GM18907 (cell line): ENCODE measurements around the gene ZNF649.
"Not testable (repeated sequence)": the region's sequence is repeated elsewhere in the genome, so short reads cannot be mapped to it uniquely, and the experiment has no call there.

ENCODE experiments used
- ATAC-seq: cut with Tn5 transposase; IDR thresholded peaks from one replicate; pipeline ENCODE4 v1.9.1; 2021; ENCODE audit warnings: mild to moderate bottlenecking, moderate library complexity; ENCODE audit not compliant: unreplicated experiment

Gene ZNF649

DNA sequence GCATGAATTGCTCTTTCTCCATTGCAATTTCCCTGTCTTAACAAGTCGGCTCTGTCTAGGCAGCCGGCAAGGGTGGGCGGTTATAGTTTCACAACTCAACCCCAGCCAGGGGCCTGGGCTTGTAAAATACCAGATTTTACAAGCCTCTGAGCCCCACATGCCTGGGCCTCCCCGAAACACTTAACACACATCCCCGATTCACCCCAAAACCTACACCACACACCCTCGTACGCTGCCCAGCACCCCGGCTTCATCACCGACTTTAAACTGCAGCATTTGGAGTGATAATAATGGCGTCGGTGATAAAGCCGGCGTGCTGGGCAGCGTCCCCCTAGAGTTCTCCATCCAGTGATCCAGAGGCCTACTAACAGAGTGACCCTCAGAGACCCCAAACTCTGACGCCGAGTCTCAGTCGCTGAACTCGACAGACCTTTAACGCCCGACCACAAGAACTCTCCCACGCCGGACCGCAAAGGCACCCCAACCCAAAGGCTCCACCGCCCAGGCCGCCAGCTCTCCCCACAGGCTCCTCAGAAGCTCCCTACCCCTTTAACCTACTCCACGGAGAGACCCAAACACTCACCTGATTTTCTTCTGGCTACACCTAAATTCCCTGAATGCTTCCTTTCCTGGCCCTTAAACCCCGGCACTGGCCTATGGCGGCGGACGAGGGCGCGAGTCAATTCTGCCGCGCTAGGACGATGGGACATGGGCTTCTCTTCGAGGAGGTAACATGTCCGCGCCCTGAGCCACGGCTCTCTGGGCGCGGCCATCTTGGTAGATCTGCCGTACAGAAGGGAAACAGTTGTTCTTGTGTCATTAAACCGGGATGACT, at the start of gene ZNF649:
TSS of gene ZNF649 (minus strand) at position 687 of the 835 bp plus-strand sequence. CDS start 4,910 bp downstream, outside the sequence.
- peak; percentile 92 for ATAC-seq

DNA sequence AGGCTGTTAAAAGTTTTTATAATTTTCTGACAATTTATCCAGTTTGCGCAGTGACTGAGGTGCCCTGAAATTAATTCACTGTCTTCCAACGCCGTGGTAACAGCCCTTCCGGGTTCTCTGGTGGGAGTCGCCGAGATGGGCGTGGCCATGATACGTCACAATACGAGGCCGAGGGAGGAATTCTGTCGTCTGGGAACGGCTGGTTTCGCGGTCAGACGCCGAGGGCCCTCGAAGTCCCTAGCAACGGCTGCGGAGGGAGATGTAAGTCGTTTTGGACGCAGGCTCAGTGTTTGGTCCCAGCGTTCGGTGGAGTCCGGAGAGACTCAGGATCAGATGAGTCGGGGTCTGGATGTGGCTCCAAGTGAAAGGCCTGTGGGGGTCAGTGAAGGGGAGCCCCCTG, 44.2 kb upstream of the ZNF649 start:
- no peak for ATAC-seq

DNA sequence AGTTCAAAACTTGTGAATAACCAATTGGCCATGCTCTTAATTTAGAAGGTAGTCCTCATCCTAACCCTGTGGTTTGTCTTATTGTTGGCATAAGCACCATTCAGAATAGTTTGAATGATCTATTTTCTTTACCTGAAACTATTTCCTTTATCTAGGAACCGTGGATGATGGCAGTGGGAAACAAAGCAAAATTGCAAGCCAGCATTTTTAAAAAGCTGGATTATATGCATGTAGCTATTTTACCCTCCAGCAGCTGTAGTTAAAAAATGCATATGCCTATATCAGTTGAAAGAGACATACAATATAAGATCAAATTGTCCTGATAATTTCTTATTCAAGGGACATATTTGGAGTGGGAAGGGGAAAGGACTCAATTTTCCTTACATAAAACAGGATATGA, 41.8 kb upstream of the ZNF649 start:
- ATAC-seq: no peak

DNA sequence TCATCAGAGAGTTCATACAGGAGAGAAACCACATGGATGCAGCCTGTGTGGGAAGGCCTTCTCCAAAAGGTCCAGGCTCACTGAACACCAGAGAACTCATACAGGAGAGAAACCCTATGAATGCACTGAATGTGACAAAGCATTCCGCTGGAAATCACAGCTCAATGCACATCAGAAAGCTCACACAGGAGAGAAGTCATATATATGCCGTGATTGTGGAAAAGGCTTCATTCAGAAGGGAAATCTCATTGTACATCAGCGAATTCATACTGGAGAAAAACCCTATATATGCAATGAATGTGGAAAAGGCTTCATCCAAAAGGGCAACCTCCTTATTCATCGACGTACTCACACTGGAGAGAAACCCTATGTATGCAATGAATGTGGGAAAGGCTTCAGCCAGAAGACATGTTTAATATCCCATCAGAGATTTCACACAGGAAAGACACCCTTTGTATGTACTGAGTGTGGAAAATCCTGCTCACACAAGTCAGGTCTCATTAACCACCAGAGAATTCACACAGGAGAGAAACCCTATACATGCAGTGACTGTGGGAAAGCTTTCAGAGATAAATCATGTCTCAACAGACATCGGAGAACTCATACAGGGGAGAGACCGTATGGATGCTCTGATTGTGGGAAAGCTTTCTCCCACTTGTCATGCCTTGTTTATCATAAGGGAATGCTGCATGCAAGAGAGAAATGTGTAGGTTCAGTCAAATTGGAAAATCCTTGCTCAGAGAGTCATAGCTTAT, 40.2 kb upstream of the ZNF649 start:
- ATAC-seq: no peak

DNA sequence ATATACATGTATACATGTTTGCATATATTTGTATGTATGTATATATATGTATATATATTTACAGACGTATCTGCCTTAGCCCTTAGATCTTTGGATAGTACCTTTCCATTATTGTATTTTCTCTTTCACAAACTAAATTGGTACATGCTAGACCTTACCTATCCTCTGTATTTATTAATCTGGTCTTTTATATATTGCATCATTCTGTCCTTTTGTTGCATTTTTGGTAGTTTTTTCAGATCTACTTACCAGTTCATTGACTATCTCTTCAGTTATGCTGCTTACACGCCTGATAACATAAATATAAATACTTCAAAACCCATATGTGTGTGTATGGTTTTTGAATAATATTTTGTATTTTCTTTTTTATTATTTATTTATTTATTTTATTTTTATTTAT, 34.1 kb upstream of the ZNF649 start:
- ATAC-seq: no peak

DNA sequence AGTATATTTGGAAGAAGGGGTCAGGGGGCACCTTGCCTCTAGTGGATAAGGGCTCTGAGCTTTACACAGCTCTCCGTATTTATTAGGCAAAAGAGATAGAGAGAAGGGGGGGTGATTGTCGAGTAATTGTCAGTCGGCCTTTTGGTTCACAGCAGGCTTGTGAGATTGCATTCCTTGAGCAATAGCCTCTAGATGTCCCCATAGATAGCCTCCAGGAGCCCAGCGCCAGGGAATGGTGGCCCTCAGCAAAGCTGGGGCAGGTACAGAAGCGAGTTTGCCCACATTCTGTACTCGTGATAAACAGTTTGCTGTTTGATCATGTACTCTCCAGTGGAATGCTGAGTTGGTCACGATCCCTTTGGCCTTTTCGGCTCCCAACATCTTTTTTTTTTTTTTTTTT, 27.1 kb upstream of the ZNF649 start:
- no peak for ATAC-seq

DNA sequence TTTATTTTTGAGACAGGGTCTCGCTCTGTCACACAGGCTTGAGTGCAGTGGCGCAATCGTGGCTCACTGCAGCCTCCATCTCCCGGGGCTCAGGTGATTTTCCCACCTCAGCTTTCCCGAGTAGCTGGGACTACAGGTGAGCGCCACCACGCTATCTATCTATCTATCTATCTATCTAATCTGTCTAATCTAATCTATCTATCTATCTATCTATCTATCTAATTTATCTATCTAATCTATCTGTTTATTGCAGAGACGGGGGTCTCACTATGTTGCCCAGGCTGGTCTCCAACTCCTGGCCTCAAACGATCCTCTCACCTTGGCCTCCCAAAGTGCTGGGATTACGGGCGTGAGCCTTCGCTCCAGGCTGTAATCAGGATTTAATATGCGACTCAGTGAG, 23.0 kb upstream of the ZNF649 start:
- no peak for ATAC-seq

DNA sequence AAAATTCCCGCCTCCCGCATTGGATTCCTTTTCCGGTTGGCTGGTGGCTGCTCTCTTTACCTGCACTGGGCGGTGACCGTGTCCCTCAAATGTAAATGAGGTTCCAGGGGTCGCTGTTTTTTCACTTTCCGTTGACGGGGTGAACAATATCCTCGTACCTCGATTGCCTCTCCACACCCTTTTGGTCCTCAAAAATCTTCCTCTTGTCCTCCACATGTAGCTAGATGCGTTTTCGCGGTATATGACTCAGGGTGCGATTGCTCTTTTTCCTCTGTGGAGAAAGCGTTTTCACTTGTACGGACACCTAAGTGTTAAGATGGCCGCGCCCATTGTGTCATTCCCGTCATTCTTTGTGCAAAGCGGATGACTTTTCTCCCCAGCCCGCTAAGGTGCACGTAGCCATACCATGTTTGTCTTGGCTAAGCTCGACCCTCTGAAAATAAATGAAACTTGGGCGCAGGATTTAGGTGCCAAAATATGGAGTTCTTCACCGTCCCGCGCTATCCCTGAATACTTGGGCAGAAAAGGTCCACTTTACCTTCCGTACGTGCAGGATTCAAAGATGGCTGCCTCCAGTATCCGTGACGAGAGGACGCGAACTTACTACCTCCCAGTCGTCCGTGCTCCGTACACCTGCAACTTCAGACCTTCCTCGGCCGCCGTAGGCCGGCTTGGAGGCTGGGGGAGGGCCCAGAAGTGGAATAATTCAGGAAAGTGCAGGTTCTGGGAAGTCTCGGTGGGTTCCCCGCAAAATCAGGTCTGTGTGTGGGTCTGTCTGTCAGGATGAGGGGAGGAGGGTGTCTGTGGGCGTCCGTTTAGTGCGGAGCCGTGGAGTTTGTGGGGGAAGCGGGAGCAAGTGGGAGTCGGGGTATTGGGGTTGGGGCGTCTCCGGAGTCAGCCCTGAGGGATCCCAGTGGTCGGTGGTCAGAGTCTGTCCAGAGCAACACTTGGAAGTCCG, 22.2 kb upstream of the ZNF649 start, which contains the start of gene ZNF613:
TSS of gene ZNF613 (plus strand) at position 689 of the 958 bp plus-strand sequence. CDS start 8,749 bp downstream, outside the sequence.
- peak; percentile 88 for ATAC-seq

DNA sequence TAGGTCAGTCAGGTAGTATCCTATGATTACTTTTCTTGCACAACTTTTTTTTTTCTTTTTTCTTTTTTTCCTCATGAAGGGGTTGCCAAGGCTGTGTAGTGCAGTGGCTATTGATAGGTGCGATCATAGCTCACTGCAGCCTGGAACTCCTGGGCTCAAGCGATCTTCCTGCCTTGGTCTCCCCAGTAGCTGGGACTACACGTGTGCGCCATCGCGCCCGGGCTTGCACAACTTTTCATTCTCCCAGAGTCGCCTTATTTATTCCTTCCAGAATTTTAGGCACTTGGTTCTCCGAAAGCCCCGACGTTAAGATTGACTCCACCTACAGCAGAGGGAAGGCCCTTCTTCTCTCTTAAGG, 21.6 kb upstream of the ZNF649 start:
- no peak for ATAC-seq

DNA sequence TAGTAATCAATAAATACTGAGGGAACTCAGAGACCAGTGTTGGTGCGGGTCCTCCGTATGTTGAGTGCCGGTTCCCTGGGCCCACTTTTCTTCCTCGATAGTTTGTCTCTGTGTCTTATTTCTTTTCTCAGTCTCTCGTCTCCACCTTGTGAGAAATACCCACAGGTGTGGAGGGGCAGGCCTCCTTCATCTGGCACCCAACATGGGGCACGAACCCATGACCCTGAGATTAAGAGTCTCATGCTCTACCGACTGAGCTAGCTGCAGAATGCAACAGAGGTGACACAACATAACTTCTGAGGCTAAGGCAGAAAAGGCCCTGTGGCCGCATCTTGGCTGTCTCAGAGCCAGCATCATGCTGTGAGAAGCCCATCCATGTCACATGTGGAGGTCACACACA, 17.1 kb upstream of the ZNF649 start:
- no peak for ATAC-seq

DNA sequence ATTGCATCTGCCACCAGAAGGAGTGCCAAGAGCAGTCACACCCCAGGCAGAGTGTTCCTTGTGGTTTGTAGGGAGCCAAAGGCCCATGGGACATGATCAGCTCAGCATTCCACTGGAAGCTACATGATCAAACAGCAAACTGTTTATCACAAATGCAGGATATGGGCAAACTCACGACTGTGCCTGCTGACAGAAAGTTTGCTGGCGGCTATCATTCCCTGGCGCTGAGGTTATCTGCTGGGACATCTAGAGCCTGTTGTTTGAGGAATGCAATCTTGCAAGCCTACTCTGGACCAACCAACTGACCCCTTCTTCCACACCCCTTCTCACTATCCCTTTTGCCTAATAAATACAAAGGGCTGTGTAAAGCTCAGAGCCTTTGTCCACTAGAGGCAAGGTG, 14.8 kb upstream of the ZNF649 start:
- no peak for ATAC-seq

DNA sequence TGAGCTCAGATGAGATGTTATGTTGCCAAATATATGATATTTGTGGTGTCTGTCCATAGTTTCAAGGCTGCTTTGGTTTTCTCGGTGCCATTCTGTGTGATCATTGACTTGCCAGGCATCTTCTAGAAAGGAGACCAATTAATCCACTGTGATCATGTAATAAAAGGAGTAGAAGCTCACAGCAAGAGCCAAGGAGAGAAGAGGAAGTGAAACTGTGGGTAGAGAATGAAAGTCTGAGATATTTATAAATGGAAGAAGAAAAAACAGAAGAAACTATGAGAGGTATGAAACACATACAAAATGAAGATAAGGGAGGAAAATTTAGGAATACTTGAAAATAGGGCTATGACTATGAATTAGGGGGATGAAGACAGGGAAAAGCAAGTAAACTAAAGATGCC, 11.3 kb upstream of the ZNF649 start:
- ATAC-seq: no peak

DNA sequence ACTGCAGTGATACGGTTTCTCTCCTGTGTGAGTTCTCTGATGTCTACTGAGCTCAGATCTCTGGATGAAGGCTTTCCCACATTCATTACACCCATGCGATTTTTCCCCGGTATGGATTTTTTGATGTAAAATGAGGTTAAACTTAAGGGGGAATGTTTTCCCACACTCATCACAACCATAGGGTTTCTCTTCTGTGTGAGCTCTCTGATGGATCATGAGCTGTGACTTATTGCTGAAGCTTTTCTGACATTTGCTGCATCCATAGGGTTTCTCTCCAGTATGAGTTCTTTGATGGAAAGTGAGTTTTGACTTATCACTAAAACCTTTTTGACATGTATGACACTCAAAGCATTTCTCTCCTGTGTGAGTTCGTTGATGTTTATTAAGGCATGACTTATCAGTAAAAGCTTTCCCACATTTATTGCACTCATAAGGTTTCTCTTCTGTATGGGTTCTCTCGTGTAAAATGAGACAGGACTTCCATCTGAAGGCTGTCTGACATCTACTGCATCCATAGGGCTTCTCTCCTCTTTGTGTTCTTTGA, 10.6 kb upstream of the ZNF649 start:
- no peak for ATAC-seq

DNA sequence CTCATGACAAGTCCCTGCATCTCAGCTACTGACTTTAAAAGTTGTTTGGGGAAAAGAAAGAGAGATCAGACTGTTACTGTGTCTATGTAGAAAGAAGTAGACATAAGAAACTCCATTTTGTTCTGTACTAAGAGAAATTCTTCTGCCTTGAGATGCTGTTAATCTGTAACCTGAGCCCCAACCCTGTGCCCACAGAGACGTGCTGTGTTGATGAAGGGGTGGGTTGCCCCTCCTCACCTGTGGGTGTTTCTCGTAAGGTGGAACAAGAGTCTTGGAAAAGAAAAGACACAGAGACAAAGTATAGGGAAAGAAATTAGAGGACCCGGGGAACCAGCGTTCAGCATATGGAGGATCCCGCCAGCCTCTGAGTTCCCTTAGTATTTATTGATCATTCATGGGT, 3.2 kb upstream of the ZNF649 start:
- ATAC-seq: not testable (repeated sequence)

DNA sequence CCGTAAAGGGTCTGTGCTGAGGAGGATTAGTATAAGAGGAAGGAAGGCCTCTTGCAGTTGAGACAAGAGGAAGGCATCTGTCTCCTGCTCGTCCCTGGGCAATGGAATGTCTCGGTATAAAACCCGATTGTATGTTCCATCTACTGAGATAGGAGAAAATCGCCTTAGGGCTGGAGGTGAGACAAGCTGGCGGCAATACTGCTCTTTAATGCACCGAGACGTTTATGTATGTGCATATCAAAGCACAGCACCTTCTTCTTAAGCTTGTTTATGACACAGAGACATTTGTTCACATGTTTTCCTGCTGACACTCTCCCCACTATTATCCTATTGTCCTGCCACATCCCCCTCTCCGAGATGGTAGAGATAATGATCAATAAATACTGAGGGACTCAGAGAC, 1.3 kb upstream of the ZNF649 start:
- ATAC-seq: not testable (repeated sequence)

DNA sequence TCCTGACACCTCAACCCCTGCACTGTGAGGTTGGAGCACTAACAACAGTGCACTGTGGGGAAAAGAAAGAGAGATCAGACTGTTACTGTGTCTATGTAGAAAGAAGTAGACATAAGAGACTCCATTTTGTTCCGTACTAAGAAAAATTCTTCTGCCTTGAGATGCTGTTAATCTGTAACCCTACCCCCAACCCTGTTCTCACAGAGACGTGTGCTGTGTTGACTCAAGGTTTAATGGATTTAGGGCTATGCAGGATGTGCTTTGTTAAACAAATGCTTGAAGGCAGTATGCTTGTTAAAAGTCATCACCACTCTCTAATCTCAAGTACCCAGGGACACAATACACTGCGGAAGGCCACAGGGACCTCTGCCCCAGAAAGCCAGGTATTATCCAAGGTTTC, 822 bp upstream of the ZNF649 start:
- not testable (repeated sequence) for ATAC-seq

DNA sequence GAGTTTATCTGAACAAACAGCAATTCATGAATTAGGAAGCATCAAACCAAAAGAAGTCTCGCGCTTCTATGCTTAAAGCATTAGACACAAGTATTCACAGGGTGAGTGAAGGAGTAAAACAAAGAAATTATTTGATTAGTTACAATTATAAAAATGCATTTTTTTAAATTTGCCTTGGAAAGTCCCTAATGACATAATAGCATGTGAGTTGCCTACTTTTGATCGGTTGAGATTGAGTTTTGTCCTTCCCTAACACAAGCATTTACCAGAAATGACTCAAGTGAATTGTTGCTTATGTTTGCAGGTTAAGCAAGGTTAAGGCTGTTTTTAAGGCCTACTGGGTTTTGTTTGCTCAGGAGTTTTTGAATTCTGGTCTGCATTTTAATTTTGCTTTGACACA, 389 bp upstream of the ZNF649 start:
- no peak for ATAC-seq

DNA sequence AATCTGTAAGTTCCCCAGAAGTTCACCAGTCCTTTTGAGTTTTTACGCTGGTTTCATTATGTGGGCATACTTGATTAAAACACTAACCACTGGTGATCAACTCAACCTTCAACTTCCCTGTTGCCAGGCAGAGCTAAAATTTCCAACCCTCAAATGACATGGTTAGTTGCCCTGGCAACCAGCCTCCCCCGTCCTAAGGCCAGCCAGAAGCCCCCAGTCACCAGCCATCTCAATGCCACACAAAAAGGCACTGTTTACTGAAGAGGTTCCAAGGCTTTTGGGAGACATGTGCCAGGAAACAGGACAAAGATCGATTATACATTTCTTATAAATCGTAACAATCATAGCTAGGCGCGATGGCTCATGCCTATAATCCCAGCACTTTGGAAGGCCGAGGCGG, 1.6 kb downstream of the ZNF649 start:
- ATAC-seq: no peak

DNA sequence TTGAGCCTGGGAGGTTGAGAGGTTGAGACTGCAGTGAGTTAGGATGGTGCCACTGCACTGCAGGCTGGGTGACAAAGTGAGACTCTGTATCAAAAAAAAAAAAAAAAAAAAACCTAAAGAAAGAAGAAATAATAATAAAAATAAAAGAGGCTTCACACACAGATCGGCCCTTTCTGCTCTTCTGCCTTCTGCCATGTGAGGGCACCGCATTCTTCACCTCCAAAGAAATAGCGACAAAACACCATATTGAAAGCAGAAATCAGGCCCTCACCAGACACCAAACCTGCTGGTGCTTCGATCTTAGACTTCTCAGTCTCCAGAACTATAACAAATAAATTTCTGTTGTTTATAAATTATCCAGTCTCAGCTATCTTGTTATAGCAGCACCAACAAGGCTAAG, 3.0 kb downstream of the ZNF649 start:
- no peak for ATAC-seq

DNA sequence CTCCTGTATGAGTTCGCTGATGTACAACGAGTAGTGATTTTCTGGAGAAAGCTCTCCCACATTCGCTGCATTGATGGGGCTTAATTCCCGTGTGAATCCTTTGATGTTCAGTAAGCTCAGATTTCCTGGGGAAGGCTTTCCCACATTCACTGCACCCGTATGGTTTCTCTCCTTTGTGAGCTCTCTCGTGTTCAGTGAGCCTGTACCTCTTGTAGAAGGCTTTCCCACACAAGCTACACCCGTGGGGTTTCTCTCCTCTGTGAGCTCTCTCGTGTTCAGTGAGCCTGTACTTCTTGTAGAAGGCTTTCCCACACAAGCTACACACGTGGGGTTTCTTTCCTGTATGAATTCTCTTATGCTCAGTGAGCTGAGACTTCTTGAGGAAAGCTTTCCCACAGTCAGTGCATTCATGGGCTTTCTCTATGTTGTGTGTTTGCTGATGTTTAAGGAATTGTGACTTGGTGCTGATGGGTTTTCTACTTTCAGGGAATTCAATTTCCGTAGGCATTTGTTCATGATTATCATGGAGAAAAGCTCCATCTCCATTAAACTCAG, 13.5 kb downstream of the ZNF649 start:
- no peak for ATAC-seq
